Gastrocnemius medialis (tissue), 4 donors: ENCODE data around the gene PTPRR. TPM values are rescaled to one million over a fixed set of nuclear protein-coding genes. Genes with fewer than 3 reads are reported as not detected.

Experiments
- ATAC-seq, 2 donors: fragments of 150-250 bp; one replicate each; pipeline ENCODE4 v1.9.1; 2016
- DNase-seq, 2 donors: peaks; one replicate each; pipeline ENCODE4 v3.0.0-alpha.2; 2019
- H3K27ac ChIP-seq, 4 donors: fragments of 200-600 bp; sonication (generic); 1 replicate in 1 of 4; 2 replicates in 3 of 4; pipeline ENCODE4 v1.5.1; 2016 to 2018; ENCODE audit warnings: mild to moderate bottlenecking in 2 of 4, moderate library complexity in 1 of 4
- H3K27me3 ChIP-seq, 3 donors: fragments of 200-600 bp; sonication (generic) in 2 of 3; 1 replicate in 1 of 3; 2 replicates in 2 of 3; pipeline versions ENCODE4 v1.5.1 to v1.6.0; 2016 to 2019; ENCODE audit warnings: mild to moderate bottlenecking in 1 of 3, moderate library complexity in 1 of 3
- H3K36me3 ChIP-seq, 2 donors: fragments of 200-600 bp; sonication (generic) in 1 of 2; one replicate each; pipeline ENCODE4 v1.5.1; 2017 to 2018
- H3K4me1 ChIP-seq, 2 donors: fragments of 200-600 bp; sonication (generic) in 1 of 2; one replicate each; pipeline ENCODE4 v1.5.1; 2016 to 2017; ENCODE audit warnings: mild to moderate bottlenecking in 2 of 2
- H3K4me3 ChIP-seq, 4 donors: fragments of 200-600 bp; sonication (generic) in 3 of 4; 1 replicate in 1 of 4; 2 replicates in 3 of 4; pipeline ENCODE4 v1.5.1; 2016 to 2019; ENCODE audit warnings: mild to moderate bottlenecking in 2 of 4
- H3K9me3 ChIP-seq, 3 donors: fragments of 200-600 bp; sonication (generic) in 2 of 3; 1 replicate in 1 of 3; 2 replicates in 2 of 3; pipeline ENCODE4 v1.5.1; 2016 to 2019
- CTCF ChIP-seq, 5 experiments: fragments of 450-650 bp in 3 of 5; fragments of 200-600 bp in 2 of 5; sonication (generic) in 2 of 5; IDR thresholded peaks in 4 of 5; conservative IDR thresholded peaks in 1 of 5; 1 replicate in 4 of 5; 2 replicates in 1 of 5; pipeline ENCODE4 v1.5.1; 2016 to 2019; ENCODE audit warnings: antibody characterized with exemption in 5 of 5, mild to moderate bottlenecking in 3 of 5, moderate library complexity in 3 of 5
- POLR2A ChIP-seq, 2 donors: fragments of 450-650 bp; IDR thresholded peaks; one replicate each; pipeline ENCODE4 v1.6.1; 2017; ENCODE audit warnings: antibody characterized with exemption in 2 of 2, mild to moderate bottlenecking in 2 of 2, moderate library complexity in 2 of 2
- in situ Hi-C, 4 donors: fragments of 200-750 bp; cut with MboI; loops; one replicate each; pipeline versions ENCODE4 v1.15.0 to v1.8.0; 2017; ENCODE audit warnings: low sequenced_read_pairs in 4 of 4
- intact Hi-C: fragments of 100-400 bp; cut with DNase I; formaldehyde crosslinking; loops from one replicate; pipeline ENCODE4 v1.15.1; 2023; ENCODE audit warnings: low total_unique reads
- total RNA-seq, 4 donors: library from RNA; depleted of rRNA; stranded (reverse); fragments of >200 nt; gene quantifications; one replicate each; pipeline versions ENCODE4 v1.1.0 to v1.2.3, GENCODE V29; 2016

PTPRR gene
- total RNA-seq, 4 donors from 2014 or later = 0.18 to 0.20 TPM; not detected in 2

DNA sequence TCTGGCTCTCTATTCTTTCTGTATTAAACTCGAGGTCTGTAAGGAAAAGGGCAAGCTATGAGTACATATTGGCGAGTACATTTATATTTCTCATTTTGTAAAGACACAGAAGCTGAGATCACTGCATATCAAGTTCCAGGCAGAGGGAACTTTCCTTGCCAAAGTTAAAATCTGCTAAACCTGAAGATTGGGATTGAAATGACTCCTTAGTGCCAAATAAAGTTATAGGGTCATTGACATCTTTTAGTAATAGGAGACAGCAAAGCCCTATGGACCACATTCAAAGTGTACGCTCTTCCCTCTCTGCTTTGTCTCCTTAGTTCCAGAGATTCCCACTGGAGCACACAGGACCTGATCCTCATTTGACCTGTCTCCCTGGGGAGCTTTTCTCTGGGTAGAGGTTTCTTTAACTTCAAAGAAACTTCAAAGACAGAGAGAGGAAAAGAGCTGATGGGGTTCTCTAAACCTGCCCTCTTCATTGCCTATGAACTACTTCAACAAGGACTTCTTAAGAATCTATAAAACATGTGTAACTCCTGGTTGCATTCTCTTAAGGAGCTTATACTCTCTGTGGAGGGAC, 42.6 kb upstream of the PTPRR start:
- DNase-seq = no peak
- no peaks in the 10 kb centered on the region for H3K9me3 ChIP-seq
- no peaks in the 10 kb centered on the region for H3K27me3 ChIP-seq
- in situ Hi-C loops (no loop called here), intact Hi-C loops (no loop called here)
- no peaks in the 10 kb centered on the region for H3K4me1 ChIP-seq
- ATAC-seq = no peak
- TF ChIP-seq POLR2A (IDR thresholded peaks at IDR 0.05) (no peak), CTCF (IDR thresholded peaks at IDR 0.05 in 4 of 5, conservative IDR thresholded peaks at IDR 0.05 in 1 of 5) (no peak)
- H3K36me3 ChIP-seq = no peaks in the 10 kb centered on the region
- no peak overlapping the region for H3K4me3 ChIP-seq
- no peak overlapping the region for H3K27ac ChIP-seq

- TF ChIP-seq POLR2A (IDR thresholded peaks at IDR 0.05) = no peak
- TF ChIP-seq CTCF (IDR thresholded peaks at IDR 0.05 in 4 of 5, conservative IDR thresholded peaks at IDR 0.05 in 1 of 5) = no peak
- Histone ChIP-seq H3K36me3 (no peaks in the 10 kb centered on the region), H3K27me3 (no peaks in the 10 kb centered on the region), H3K9me3 (no peaks in the 10 kb centered on the region), H3K4me3 (no peak overlapping the region), H3K27ac (no peak overlapping the region), H3K4me1 (no peaks in the 10 kb centered on the region)
- DNase-seq (no peak), ATAC-seq (no peak)
- intact Hi-C loops = no loop called here
- in situ Hi-C loops = no loop called here
Observed at GRCh38 chr12:70962226-70962794, 41.8 kb upstream of the PTPRR start.

GRCh38 chr12:70960484-70960883, 39.9 kb upstream of the PTPRR start:
- in situ Hi-C loops = no loop called here
- Histone ChIP-seq H3K27me3 (no peaks in the 10 kb centered on the region), H3K9me3 (no peaks in the 10 kb centered on the region), H3K4me3 (no peak overlapping the region), H3K36me3 (no peaks in the 10 kb centered on the region), H3K27ac (no peak overlapping the region), H3K4me1 (no peaks in the 10 kb centered on the region)
- no peak for DNase-seq
- TF ChIP-seq POLR2A (IDR thresholded peaks at IDR 0.05) = no peak
- TF ChIP-seq CTCF (IDR thresholded peaks at IDR 0.05 in 4 of 5, conservative IDR thresholded peaks at IDR 0.05 in 1 of 5) = no peak
- intact Hi-C loops = no loop called here
- ATAC-seq = no peak

- in situ Hi-C loops = no loop called here
- intact Hi-C loops = no loop called here
Observed at GRCh38 chr12:70955415-70955814, 34.9 kb upstream of the PTPRR start.

More at GRCh38 chr12:70955415-70955814, 34.9 kb upstream of the PTPRR start:
- no peak for DNase-seq
- no peak for ATAC-seq
- Histone ChIP-seq H3K4me3 (no peak overlapping the region), H3K27me3 (no peaks in the 10 kb centered on the region), H3K4me1 (no peaks in the 10 kb centered on the region), H3K27ac (no peak overlapping the region), H3K9me3 (no peaks in the 10 kb centered on the region), H3K36me3 (no peaks in the 10 kb centered on the region)
- TF ChIP-seq POLR2A (IDR thresholded peaks at IDR 0.05) (no peak), CTCF (IDR thresholded peaks at IDR 0.05 in 4 of 5, conservative IDR thresholded peaks at IDR 0.05 in 1 of 5) (no peak)
